GM12892 (cell line): ENCODE results near the gene BAHD1.

Experiments used
- POLR2A ChIP-seq: IDR thresholded peaks from 2 replicates; pipeline ENCODE4 v1.6.1; 2011; ENCODE audit warnings: low read depth, low read length, control low read depth
- POLR2AphosphoS5 ChIP-seq: IDR thresholded peaks from 2 replicates; pipeline ENCODE4 v1.6.1; 2011; ENCODE audit warnings: low read depth, low read length, control low read depth
- TAF1 ChIP-seq: IDR thresholded peaks from 2 replicates; pipeline ENCODE4 v1.6.1; 2011; ENCODE audit warnings: low read depth, mild to moderate bottlenecking, control low read depth, low read length, borderline replicate concordance

DNA sequence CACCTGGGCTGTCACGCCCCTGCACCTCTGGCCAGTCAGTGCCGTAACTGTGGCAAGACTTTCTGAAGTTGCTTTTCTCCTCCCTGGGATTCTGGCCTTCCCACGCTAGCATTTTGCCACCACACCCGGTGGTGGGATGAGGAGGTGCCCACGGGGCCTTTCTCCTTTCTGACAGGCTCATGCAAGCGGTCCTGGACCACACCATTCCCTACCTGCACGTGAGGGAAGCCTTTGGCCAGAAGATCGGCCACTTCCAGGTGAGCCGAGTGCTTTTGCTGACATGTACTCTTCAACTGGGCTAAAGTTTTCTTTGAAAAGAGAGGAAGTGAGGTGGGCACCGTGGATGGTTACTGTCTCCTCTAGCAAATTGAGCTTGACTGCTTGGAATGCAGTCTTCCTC, 25.5 kb upstream of the BAHD1 start:
- TF ChIP-seq TAF1 = no peak
- TF ChIP-seq POLR2AphosphoS5 = no peak
- TF ChIP-seq POLR2A = no peak
